Fibroblast of the conjunctiva (primary cell): ENCODE results near the gene NCOA7.
"Not testable (repeated sequence)": the region's sequence is repeated elsewhere in the genome, so short reads cannot be mapped to it uniquely, and the experiment has no call there.

Source experiments
- DNase-seq: peaks from one replicate; pipeline ENCODE4 v3.0.0-alpha.2; 2010; ENCODE audit warnings: low read depth

NCOA7 gene

GRCh38 chr6:125841356-125842090 is 50.8 kb downstream of the NCOA7 start:
- DNase-seq = no peak

- DNase-seq = no peak
These were observed 51.4 kb downstream of the NCOA7 start for GRCh38 chr6:125842091-125842626.

- no peak for DNase-seq
These were observed 52.8 kb downstream of the NCOA7 start for GRCh38 chr6:125843593-125843992.

- no peak for DNase-seq
These were observed 54.2 kb downstream of the NCOA7 start for GRCh38 chr6:125844989-125845388.

- DNase-seq = no peak
These were observed 55.7 kb downstream of the NCOA7 start for GRCh38 chr6:125846292-125847024.

- not testable (repeated sequence) for DNase-seq
These were observed 57.5 kb downstream of the NCOA7 start for GRCh38 chr6:125848286-125848685.

GRCh38 chr6:125850361-125850760 is 59.6 kb downstream of the NCOA7 start:
- no peak for DNase-seq

GRCh38 chr6:125852587-125852986 is 61.8 kb downstream of the NCOA7 start:
- DNase-seq = no peak

- DNase-seq = no peak
These were observed 62.4 kb downstream of the NCOA7 start for GRCh38 chr6:125853168-125853567.

- no peak for DNase-seq
These were observed 63.0 kb downstream of the NCOA7 start for GRCh38 chr6:125853756-125854155.

- DNase-seq = no peak
These were observed 63.6 kb downstream of the NCOA7 start for GRCh38 chr6:125854355-125854754.

GRCh38 chr6:125855783-125856182 is 65.0 kb downstream of the NCOA7 start:
- DNase-seq = no peak

- no peak for DNase-seq
These were observed 67.1 kb downstream of the NCOA7 start for GRCh38 chr6:125857846-125858245.

- DNase-seq = peak; percentile 52
These were observed 67.9 kb downstream of the NCOA7 start for GRCh38 chr6:125858427-125859320.

- no peak for DNase-seq
These were observed 69.0 kb downstream of the NCOA7 start for GRCh38 chr6:125859727-125860126.

GRCh38 chr6:125863023-125863422 is 72.3 kb downstream of the NCOA7 start:
- DNase-seq = no peak

GRCh38 chr6:125865015-125865414 is 74.3 kb downstream of the NCOA7 start:
- no peak for DNase-seq

GRCh38 chr6:125866433-125866832 is 75.7 kb downstream of the NCOA7 start:
- no peak for DNase-seq

- peak; percentile 26 for DNase-seq
These were observed 76.8 kb downstream of the NCOA7 start for GRCh38 chr6:125867483-125867942.

GRCh38 chr6:125868252-125868651 is 77.5 kb downstream of the NCOA7 start:
- no peak for DNase-seq

- no peak for DNase-seq
These were observed 78.1 kb downstream of the NCOA7 start for GRCh38 chr6:125868678-125869395.
